ENCODE results near the gene NHS.

Gene NHS

DNA sequence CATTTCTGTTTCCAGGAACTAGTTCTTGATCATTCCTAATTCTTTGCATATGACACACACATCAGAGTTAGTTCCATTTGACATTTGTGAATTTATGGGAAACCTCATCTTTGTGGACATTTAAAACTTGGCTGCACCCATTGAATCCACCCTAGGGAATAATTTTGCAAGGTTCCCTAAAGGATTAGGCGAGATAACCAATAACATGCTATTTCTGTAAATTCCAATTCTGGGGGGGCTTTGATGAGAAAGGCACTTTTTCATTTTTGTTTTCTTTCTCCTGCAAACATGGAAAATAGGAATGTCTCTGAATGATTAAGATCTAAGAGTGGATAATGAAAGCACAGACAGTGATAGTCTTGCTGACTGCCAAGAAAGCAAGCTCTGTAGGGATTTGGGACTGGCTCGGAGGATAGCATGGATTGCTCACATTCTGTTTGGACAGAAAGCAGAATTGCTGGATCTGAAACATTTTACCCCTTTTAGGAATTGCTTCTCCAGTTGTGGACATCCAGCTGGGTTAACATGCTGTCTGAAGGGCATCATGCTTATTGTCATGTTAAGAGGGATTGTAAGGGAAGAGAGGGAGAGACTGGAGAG is 145.1 kb downstream of the NHS start:
- no peak for TF ChIP-seq POLR2A (IDR thresholded peaks at IDR 0.05; ENCODE audit: low read depth, low read length)
- no peak for DNase-seq (ENCODE audit: insufficient read length, low spot score)
- no peak for FAIRE-seq

DNA sequence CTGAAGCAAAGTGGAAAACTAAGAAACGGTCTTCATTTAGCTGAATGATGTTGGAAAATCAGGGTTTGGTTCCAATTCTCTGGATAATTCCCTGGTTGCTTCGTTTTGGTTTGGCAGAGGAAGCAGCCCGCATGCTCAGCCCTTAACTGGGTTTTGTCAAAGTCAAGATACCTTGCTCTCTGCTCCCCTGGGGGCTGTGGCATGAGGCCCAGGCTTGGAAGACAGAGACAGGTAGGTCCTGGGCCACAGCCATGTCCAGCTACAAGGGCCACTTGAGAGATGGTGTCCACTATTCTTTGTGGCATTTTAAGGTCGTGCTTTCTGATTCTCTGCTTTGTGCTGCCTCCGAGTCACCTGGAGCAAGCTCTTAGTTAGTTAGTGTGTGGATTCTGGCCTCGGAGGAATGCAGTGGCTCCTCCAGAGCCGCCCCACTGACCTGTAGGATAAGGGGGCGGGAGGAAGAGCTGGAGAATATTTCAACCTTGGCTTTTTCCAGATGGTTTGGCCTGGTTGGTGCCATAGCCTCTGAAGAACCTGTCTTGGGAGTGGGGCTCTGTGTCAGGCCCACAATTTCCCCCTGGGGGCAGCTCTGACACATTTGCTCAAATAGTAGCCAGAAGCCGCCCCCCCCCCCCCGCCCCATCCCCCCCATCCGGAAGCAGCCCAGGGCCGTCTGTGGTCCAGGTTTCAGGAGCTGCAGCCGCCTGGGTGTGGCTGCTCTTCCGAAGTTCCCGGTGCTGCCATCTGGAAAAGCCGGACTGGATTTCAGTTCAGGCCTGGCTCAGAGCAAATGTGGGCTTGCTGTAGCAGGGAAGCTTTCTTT is 147.1 kb downstream of the NHS start:
- peak; percentile 26 for DNase-seq (ENCODE audit: insufficient read length, low spot score)
- no peak for FAIRE-seq
- no peak for TF ChIP-seq POLR2A (IDR thresholded peaks at IDR 0.05; ENCODE audit: low read depth, low read length)

DNA sequence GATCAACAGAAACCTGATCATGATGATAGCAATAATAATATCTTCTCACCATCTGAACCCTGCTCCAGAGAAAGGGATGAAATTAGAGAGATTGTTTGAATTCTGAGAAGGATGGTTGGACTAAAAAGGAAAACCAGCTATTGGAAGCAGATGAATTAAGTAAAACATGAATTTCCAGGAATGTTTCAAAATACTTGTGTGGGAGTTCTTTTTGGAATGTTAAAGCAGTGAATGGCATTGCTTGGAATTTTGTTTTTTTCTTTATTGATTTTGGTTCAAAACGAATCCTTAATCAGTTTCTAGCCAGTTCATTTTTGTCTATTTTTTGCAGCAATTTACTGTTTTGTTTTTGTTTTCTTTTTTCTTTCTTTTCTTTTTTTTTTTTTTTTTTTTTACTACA is 150.3 kb downstream of the NHS start:
- no peak for TF ChIP-seq POLR2A (IDR thresholded peaks at IDR 0.05; ENCODE audit: low read depth, low read length)
- no peak for FAIRE-seq
- DNase-seq (ENCODE audit: insufficient read length, low spot score), result no peak

DNA sequence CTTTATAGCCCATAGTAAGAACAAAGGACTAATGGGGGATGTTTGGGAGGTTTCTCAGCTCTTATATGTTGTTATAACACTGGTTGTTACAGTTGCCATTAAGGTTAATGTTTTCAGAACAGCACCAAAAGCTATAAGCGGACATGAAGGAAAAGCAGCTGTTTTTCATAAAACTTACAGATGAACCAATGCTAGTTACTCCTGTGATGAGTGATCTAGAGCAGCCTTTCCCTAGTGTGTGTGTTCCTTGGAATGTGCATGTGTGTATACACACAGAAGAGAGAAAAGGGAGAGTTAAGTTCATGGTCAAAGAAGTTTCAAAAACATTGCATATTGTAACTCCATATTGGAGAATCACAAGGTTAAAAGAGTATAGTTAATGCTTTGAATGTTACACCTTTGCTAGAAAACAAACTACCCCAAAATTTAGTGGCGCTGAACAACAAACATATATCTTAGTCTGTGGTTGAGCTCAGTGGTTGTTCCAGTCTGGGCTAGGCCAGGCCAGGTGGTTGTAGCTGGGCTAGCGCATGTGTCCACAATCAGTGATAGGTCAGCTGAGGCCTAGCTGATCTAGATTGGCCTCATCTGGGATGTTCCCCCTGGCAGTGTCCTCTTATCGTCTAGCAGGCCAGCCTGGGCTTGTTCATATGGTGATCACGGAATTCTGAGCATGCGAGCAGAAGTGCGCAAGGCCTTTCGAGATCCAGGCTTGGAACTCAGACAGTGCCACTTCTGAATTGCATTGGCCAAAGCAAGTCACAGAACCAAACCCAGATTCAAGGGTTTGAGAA is 151.0 kb downstream of the NHS start:
- DNase-seq (ENCODE audit: insufficient read length, low spot score) (no peak), FAIRE-seq (no peak)
- TF ChIP-seq POLR2A (IDR thresholded peaks at IDR 0.05; ENCODE audit: low read depth, low read length), result no peak

DNA sequence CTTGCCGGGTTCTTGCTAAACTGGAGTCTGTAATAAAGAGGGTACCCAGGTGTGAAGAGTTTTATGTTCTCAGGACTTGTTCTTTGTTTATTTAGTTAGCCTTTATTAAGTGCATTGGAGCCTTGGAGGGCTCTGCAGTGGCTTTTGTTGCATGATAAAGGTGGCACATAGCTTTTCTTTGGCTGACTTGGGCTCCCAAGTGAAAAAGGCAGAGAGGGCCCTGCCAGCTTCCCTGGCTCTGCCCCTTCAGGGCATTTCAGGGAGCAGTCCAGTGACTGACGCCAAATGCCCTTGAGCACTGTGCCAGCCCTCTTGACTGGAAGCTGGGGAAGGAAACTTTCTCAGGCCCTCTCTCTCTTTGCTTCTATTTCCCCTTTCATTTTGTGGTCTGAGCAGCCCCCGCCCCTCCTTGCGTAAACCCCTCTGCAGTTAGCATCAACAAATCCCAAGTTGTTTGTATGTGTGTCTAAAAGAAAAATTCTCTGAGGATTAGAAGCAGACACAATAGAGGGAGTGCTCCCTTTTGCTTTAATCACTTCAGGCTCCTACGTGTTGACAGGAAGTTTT is 152.2 kb downstream of the NHS start:
- TF ChIP-seq POLR2A (IDR thresholded peaks at IDR 0.05; ENCODE audit: low read depth, low read length), result no peak
- no peak for FAIRE-seq

DNA sequence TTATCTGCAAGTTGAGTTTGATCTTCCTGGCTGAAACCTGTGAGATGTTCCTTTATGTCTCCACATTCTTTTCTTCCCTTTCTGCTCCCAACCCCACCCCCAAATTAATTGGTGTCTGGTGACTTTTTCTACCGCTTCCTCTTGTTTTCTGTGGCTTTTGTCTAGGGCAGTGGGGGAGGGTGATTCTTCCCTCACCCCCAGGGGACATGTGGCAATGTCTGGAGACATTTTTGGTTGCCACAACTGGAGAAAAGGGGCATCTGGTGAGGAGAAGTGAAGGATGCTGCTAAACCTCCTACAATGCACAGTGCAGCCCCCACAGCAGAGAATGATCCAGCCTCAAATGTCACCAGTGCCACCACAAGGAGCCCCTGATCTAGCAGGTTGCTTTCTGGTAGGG is 152.9 kb downstream of the NHS start:
- FAIRE-seq, result no peak
- no peak for DNase-seq (ENCODE audit: insufficient read length, low spot score)
- TF ChIP-seq POLR2A (IDR thresholded peaks at IDR 0.05; ENCODE audit: low read depth, low read length), result no peak

More for the DNA sequence above, 152.2 kb downstream of the NHS start:
- DNase-seq (ENCODE audit: insufficient read length, low spot score), result no peak

DNA sequence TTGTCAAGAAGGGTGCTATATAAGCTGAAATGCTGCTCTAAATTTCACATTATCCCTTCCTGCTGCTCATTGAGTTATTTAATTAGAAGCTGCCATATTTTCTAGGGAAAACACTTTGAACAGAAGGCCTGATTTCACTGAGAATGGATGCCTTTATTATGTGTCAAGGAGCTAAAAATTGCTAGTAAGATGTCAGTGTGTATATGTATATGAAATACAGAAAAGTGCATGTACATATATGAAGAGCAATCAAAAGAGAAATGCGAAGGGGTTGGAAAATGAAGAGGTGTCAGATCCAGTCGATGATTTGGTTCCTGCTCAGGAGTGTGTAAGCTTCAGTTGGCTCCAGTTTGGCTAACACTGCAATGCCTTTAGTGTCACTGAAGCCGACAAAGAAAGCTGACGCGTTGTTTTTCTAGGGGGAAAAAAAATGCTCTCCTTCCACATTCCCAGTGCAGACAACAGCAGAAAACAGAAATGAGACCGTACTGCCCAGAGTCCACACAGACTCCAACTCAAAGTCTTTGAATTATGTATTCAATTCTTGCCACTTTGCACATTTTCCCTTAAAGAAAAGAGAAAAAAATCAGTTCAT is 154.2 kb downstream of the NHS start:
- no peak for TF ChIP-seq POLR2A (IDR thresholded peaks at IDR 0.05; ENCODE audit: low read depth, low read length)
- no peak for DNase-seq (ENCODE audit: insufficient read length, low spot score)
- no peak for FAIRE-seq

DNA sequence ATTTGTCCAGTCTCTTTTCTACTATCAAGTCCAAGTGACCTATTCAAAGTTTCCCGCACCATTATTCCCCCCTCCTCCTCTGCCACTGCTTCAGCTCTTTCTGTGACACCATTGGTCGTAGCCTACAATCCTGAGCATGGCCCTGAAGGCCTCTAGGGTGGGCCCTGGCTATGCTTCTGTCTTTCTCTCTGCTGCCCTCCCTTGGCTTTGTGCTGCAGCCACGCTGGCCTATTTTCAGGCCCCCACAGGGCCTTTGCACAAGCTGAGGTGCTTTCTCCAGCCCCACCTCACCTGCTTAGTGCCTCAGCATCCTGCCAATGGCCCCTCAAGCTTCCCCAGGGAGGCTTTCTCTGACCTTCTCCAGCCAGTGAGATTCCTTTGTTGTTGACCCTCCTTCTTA is 156.5 kb downstream of the NHS start:
- FAIRE-seq (no peak), DNase-seq (ENCODE audit: insufficient read length, low spot score) (no peak)
- no peak for TF ChIP-seq POLR2A (IDR thresholded peaks at IDR 0.05; ENCODE audit: low read depth, low read length)

DNA sequence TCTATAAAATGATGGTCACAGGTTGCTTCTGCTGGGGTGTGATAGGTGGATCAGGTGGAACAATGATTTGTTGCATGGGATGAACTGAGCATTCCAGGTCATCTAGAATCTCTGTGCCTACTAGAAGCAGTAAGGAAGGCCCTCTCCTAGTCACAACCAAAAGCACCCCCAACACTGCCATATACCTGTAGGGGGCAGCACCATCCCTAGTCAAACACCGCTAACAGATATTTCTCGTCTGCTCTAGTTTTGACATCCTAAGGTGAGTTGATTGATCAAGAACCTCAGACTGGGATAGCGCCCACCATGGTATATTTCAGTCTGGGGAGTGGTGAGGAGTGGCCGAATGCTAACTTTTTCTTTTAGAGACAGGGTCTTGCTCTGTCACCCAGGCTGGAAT is 160.2 kb downstream of the NHS start:
- DNase-seq (ENCODE audit: insufficient read length, low spot score), result peak; percentile 4
- FAIRE-seq, result no peak

DNA sequence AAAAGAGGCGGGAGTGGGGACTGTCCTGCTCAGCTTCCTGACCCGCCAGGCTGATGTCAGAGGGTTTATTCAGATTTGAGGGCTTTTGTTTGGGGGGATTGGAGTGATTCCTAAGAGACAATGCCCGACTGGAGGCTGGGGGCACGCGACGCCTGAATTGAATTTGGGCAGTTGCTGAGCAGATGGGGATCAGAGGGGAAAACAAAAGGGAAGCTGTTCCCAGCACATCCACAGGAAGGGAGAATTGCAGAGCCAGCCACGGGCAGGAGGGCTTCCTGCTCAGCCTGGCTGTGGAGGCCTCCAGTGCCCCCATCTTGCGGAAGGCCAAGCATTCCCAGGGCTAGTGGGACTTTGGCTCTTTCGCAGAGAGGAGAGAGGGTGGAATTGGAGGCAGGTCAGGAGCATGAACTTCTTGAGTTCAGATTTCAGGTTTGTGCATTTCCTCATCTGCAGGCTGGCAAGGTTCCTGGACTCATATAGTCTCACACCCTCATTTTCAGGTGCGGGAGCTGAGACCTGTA is 162.8 kb downstream of the NHS start:
- FAIRE-seq, result no peak

More for the DNA sequence above, 160.2 kb downstream of the NHS start:
- TF ChIP-seq POLR2A (IDR thresholded peaks at IDR 0.05; ENCODE audit: low read depth, low read length), result no peak

DNA sequence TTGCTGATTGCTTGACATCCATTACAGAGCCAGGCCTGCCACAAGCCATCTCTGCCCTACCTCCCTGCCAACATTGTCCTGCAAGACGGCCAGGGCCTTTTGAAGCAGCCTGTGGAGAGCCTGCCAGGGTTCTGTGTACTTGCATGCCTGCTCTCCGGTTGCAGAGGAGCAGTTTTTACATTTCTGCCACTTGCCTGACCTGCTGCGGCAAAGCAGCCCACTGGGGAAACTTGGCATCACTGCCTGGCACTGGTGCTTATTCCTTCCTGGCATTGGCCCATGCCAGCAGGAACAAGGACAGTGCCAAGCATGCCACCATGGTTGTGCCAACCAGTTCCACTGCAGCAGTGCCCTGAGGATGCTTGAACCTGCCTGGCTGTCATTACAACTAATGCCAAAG is 167.1 kb downstream of the NHS start:
- TF ChIP-seq POLR2A (IDR thresholded peaks at IDR 0.05; ENCODE audit: low read depth, low read length), result no peak
- DNase-seq (ENCODE audit: insufficient read length, low spot score) (no peak), FAIRE-seq (no peak)

More for the DNA sequence above, 162.8 kb downstream of the NHS start:
- no peak for TF ChIP-seq POLR2A (IDR thresholded peaks at IDR 0.05; ENCODE audit: low read depth, low read length)
- DNase-seq (ENCODE audit: insufficient read length, low spot score), result no peak

DNA sequence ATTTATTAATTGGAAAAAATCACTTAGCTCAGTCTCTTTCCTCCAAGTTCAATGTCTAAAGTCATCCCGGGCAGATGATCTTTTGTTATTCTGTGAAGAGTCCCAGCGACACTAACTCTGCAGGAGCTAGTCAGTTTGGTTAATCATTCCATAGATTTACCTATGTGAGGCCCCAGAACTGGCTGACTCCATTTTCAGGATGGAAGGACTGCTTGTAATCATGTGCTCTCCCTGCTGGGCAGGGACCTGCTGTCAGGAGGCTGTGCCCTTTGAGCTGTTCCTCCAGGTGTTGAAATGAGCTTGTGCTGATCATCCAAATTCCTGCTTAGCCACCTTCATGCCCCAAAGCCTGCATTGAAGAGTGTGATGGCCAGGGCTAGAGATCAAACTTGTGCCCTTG is 169.8 kb downstream of the NHS start:
- no peak for FAIRE-seq
- no peak for TF ChIP-seq POLR2A (IDR thresholded peaks at IDR 0.05; ENCODE audit: low read depth, low read length)
- DNase-seq (ENCODE audit: insufficient read length, low spot score), result no peak

DNA sequence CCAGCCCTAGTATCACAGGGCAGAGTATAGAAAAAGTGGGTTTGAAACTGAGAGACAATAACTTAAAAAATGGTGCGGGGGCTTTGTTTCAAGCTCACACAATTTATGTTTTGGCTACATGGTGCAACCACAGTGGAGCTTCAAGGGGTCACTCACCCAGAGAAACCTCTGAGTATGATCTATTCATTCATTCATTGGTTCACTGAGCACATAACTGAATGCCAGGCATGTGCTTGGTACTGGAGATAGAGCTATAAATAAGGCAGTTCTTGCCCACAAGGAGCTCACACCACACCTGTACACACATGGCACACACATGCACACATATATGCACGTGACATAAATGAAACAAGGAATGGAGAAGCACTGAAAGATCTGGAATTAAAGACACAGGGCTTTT is 171.4 kb downstream of the NHS start:
- TF ChIP-seq POLR2A (IDR thresholded peaks at IDR 0.05; ENCODE audit: low read depth, low read length), result no peak
- no peak for FAIRE-seq
- no peak for DNase-seq (ENCODE audit: insufficient read length, low spot score)

Measured in H54 (cell line).